HEK293T (cell line): ENCODE data around the gene CCL27.

Experiments used
- CTCF ChIA-PET: fragments of 350-600 bp; formaldehyde crosslinking; extraction: SDS; loops from one replicate; lab custom pipeline; 2021; ENCODE audit warnings: antibody characterized with exemption, inconsistent platforms; lab: Yijun Ruan, JAX
- POLR2A ChIA-PET: fragments of 350-600 bp; formaldehyde crosslinking; extraction: SDS; loops from one replicate; lab custom pipeline; 2020; ENCODE audit warnings: antibody characterized with exemption, inconsistent platforms; lab: Yijun Ruan, JAX
- DNase-seq: peaks from one replicate; pipeline ENCODE4 v3.0.0; 2012; ENCODE audit warnings: mixed read lengths; ENCODE audit errors: extremely low spot score
- ARNT ChIP-seq: fragments of 450-650 bp; IDR thresholded peaks from 2 replicates; pipeline ENCODE4 v1.6.1; 2017; ENCODE audit warnings: mild to moderate bottlenecking
- BHLHE40 ChIP-seq: fragments of 450-650 bp; IDR thresholded peaks from 2 replicates; pipeline ENCODE4 v1.6.1; 2016; ENCODE audit warnings: mild to moderate bottlenecking, moderate library complexity, borderline replicate concordance
- CTBP1 ChIP-seq: fragments of 450-650 bp; IDR thresholded peaks from 2 replicates; pipeline ENCODE4 v1.6.1; 2016; ENCODE audit warnings: borderline replicate concordance
- ELF4 ChIP-seq: fragments of 450-650 bp; IDR thresholded peaks from 2 replicates; pipeline ENCODE4 v1.6.1; 2017; ENCODE audit warnings: antibody characterized with exemption
- FOXA1 ChIP-seq: fragments of 450-650 bp; IDR thresholded peaks from 2 replicates; pipeline ENCODE4 v1.6.1; 2016; ENCODE audit warnings: mild to moderate bottlenecking
- FOXK2 ChIP-seq: fragments of 450-650 bp; IDR thresholded peaks from 2 replicates; pipeline ENCODE4 v1.6.1; 2016; ENCODE audit warnings: mild to moderate bottlenecking
- FOXM1 ChIP-seq: fragments of 450-650 bp; IDR thresholded peaks from 2 replicates; pipeline ENCODE4 v1.6.1; 2017; ENCODE audit warnings: mild to moderate bottlenecking, borderline replicate concordance
- HDGF ChIP-seq: fragments of 450-650 bp; IDR thresholded peaks from 2 replicates; pipeline ENCODE4 v1.6.1; 2017; ENCODE audit warnings: antibody characterized with exemption, borderline replicate concordance
- L3MBTL2 ChIP-seq: fragments of 450-650 bp; conservative IDR thresholded peaks from 2 replicates; pipeline ENCODE4 v1.6.1; 2016; ENCODE audit warnings: mild to moderate bottlenecking
- LEF1 ChIP-seq: fragments of 450-650 bp; IDR thresholded peaks from 2 replicates; pipeline ENCODE4 v1.6.1; 2017; ENCODE audit warnings: mild to moderate bottlenecking, borderline replicate concordance
- NFRKB ChIP-seq: fragments of 450-650 bp; IDR thresholded peaks from 2 replicates; pipeline ENCODE4 v1.6.1; 2016; ENCODE audit warnings: mild to moderate bottlenecking, moderate library complexity
- PKNOX1 ChIP-seq: fragments of 450-650 bp; IDR thresholded peaks from 2 replicates; pipeline ENCODE4 v1.6.1; 2016
- SP1 ChIP-seq: fragments of 450-650 bp; IDR thresholded peaks from 2 replicates; pipeline ENCODE4 v1.6.1; 2017
- SUZ12 ChIP-seq: fragments of 450-650 bp; IDR thresholded peaks from 2 replicates; pipeline ENCODE4 v1.6.1; 2016; ENCODE audit warnings: mild to moderate bottlenecking
- TARDBP ChIP-seq: fragments of 450-650 bp; IDR thresholded peaks from 2 replicates; pipeline ENCODE4 v1.6.1; 2016
- ZNF384 ChIP-seq: fragments of 450-650 bp; IDR thresholded peaks from 2 replicates; pipeline ENCODE4 v1.6.1; 2016

CCL27 gene

DNA sequence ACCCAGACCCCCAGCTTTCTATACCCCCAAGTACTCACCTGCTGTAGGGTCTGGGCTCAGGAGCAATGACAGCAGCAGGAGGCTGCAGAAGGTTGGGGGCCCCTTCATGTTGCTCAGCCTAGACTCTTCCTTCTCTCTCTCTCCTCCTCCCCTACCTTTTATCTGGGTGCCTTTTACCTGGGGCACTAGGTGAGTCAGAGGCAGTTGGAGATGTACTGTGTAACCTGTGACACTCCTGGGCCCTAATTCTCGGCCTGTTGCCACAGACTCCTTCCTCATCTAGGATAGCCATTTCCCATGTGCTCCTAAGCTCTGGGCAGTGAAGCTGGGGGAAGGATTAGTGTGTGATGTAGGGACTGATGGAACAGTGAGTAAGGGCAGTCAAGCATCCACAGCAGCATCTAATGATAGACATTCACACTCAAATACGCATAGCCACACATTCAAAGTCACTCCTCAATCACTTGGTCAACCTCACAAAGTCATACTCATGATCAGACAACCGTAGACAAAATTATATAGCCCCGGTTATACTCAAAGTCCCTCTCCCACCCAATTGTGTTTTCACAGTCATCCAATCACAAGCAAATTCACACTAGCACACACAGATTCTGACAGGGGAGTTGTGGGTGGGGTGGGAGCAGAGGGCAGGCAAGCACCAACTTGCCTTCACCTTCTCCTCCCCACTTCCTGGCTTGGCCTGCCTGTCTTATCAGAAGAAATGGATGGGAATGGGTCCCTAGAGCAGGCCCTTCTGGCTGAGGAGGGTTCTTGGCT lies at the start of gene CCL27:
Gene CCL27 (minus strand): TSS at position 132 of the 777 bp plus-strand sequence. CDS start 24 bp downstream, at position 108.
- TF ChIP-seq ELF4 (no peak), CTBP1 (no peak), HDGF (no peak), NFRKB (no peak), FOXK2 (no peak)
- POLR2A ChIA-PET = interaction anchor here (1.2 kb wide), 1 partner anchor 16 kb away, joined by 4 read pairs; the partner anchor contains the start of gene GALT
- DNase-seq = no peak

GRCh38 chr9:34712140-34712539 lies 49.7 kb upstream of the CCL27 start:
- POLR2A ChIA-PET = no interaction called here
- no peak for DNase-seq
- no peak for TF ChIP-seq FOXM1
- no peak for TF ChIP-seq FOXK2
- TF ChIP-seq SUZ12 = no peak
- no peak for TF ChIP-seq FOXA1
- TF ChIP-seq NFRKB = no peak
- TF ChIP-seq ZNF384 = no peak
- TF ChIP-seq SP1 = no peak
- TF ChIP-seq PKNOX1 = no peak
- no peak for TF ChIP-seq BHLHE40
- TF ChIP-seq ARNT = no peak
- no peak for TF ChIP-seq L3MBTL2
- no peak for TF ChIP-seq LEF1
- TF ChIP-seq TARDBP = no peak
- TF ChIP-seq CTBP1 = no peak
- no peak for TF ChIP-seq ELF4
- no peak for TF ChIP-seq HDGF
- CTCF ChIA-PET = no interaction called here

More for the DNA sequence above, at the start of gene CCL27:
- CTCF ChIA-PET = no interaction called here

DNA sequence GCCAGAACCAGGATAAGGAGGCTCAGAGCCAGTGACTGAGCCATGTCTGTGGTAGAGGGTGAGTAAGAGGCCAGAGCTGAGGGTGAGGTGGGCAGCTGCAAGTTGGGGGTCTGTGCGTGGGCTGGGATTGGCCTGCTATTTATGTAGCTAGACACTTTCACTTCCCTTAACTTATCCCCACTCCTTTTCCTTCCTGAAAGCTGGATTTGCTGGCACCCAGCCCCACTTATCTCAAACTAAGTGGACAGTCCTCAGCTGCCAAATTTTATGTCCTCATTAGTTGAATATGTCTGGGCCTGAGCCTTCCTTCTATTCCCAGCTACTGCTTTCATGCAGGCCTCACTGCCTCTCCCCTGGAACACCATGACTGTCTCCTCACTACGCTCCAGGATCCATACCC lies 47.6 kb upstream of the CCL27 start, which contains the start of gene CCL21:
Gene CCL21 (minus strand): TSS at position 114 of the 400 bp plus-strand sequence. CDS start 70 bp downstream, at position 44.
- TF ChIP-seq LEF1 (no peak), HDGF (no peak), SP1 (no peak), ARNT (no peak), FOXA1 (no peak), L3MBTL2 (no peak)
- DNase-seq = no peak
- POLR2A ChIA-PET = no interaction called here
- CTCF ChIA-PET = interaction anchor here (0.7 kb wide), 1 partner anchor 75 kb away, joined by 5 read pairs; no protein-coding TSS in a partner anchor

DNA sequence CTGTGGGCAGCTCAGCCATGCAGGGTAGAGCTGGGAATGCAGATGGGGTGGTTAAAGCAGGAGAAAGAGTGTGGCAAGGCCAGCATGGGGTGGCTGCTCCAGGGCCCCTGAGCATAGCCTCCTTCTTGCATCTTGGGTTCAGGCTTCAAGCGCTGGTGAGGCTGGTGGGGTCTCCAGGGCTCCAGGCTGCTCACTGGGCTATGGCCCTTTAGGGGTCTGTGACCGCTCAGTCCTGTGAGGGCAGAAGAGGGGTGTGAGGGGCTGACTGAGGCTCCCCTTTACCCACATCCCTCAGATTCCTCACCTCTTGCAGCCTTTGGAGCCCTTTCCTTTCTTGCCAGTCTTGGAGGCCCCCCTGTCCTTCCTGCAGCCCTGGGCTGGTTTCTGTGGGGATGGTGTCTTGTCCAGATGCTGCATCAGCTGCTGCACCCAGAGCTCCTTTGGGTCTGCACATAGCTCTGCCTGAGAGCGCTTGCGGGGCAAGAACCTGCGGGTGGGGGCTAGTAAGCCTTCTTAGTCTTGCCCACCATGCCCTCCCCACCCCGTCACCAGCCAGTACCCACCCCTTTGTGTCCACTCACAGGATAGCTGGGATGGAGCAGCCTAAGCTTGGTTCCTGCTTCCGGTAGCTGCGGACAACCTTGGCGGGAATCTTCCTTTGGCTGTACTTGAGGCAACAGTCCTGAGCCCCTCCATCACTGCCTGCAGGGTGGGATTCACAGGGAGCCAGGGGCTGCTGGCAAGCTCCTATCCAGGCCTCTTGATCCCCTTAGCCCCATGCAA lies 46.9 kb upstream of the CCL27 start:
- no peak for DNase-seq
- ChIA-PET POLR2A (no interaction called here), CTCF (interaction anchor here (0.7 kb wide), 1 partner anchor 76 kb away, joined by 5 read pairs; no protein-coding TSS in a partner anchor)
- TF ChIP-seq ARNT (no peak), ZNF384 (no peak), NFRKB (no peak), FOXA1 (no peak), TARDBP (no peak), CTBP1 (no peak), FOXK2 (no peak), BHLHE40 (no peak), SUZ12 (no peak), HDGF (no peak)

GRCh38 chr9:34707130-34707529 lies 44.7 kb upstream of the CCL27 start:
- DNase-seq = no peak
- ChIA-PET POLR2A (no interaction called here), CTCF (no interaction called here)
- no peak for TF ChIP-seq FOXA1
- TF ChIP-seq SUZ12 = no peak
- TF ChIP-seq CTBP1 = no peak
- TF ChIP-seq LEF1 = no peak
- no peak for TF ChIP-seq FOXM1
- no peak for TF ChIP-seq ZNF384

DNA sequence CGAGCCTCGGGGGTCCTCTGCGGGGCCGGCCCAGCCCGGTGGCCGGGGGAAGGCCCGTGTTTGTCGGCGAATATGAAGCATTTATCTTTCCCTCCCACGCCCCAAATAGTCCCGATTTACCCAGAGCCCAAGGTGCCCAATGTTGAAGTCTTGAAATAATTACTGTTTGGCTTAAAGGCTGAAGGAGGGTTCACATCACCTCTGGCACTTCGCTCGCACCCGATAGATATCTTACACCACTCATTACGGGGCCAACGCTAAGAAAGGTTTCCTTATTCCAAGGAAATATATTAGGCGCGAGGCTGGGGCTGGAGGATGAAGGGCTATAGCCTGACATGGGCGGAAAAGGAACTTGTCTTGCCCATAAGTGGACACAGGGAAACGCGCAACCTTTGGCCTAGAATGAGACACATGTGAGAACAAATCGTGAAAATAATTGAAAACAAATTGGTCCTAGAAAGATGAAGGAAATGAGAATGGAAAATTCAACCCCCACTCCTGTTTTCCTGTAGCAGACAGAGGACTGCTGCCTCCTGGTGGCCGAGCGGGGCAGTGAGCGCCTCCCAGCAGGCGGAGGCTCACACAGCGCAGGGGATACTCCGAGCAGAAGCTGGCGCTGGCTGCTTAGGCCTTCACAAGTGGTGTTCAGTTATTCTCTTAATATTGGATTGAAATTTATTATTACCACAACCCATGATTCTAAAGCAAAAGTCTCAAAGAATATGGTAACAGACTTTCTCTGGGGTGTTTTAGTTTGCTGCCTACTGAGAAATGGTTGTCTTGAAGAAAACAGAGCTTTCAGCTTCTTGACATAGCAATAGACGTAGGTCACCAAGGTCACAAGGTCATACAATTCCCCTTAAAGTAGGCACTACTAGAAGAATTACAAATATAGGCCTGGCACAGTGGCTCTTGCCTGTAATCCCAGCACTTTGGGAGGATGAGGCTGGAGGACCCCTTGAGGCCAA lies 39.6 kb upstream of the CCL27 start:
- POLR2A ChIA-PET = interaction anchor here (0.8 to 1.2 kb wide), 3 partner anchors 37 to 66 kb away, joined by 3 to 4 read pairs (median 4); partner anchors contain the start of gene SIGMAR1
- TF ChIP-seq SP1 (no peak), FOXA1 (no peak), FOXK2 (no peak), CTBP1 (no peak), HDGF (no peak), NFRKB (no peak), ZNF384 (no peak), FOXM1 (no peak), TARDBP (no peak), BHLHE40 (no peak), PKNOX1 (no peak), LEF1 (no peak), L3MBTL2 (no peak)
- CTCF ChIA-PET = interaction anchor here (0.6 to 1.7 kb wide), 13 partner anchors 9 to 993 kb away, joined by 3 to 8 read pairs (median 4); partner anchors contain the start of gene CCL19
- peak; percentile 88 for DNase-seq
